HL-60 (cell line): Measurements from ENCODE around the gene ADARB1.

Experiments
- CTCF ChIP-seq: IDR thresholded peaks from one replicate; pipeline ENCODE4 v1.5.1; 2011; ENCODE audit warnings: low read length, control low read depth, inconsistent platforms; ENCODE audit not compliant: insufficient read depth
- POLR2AphosphoS5 ChIP-seq: IDR thresholded peaks from 2 replicates; pipeline ENCODE4 v1.6.1; 2012; ENCODE audit warnings: low read depth
- SPI1 ChIP-seq: IDR thresholded peaks from 2 replicates; pipeline ENCODE4 v1.6.1; 2012; ENCODE audit warnings: low read depth, mild to moderate bottlenecking, borderline replicate concordance
- TF ChIP-seq, protein P1 (sequence below): IDR thresholded peaks from 2 replicates; pipeline ENCODE4 v1.6.1; 2012; ENCODE audit warnings: low read depth; ENCODE audit not compliant: insufficient replicate concordance

DNA sequence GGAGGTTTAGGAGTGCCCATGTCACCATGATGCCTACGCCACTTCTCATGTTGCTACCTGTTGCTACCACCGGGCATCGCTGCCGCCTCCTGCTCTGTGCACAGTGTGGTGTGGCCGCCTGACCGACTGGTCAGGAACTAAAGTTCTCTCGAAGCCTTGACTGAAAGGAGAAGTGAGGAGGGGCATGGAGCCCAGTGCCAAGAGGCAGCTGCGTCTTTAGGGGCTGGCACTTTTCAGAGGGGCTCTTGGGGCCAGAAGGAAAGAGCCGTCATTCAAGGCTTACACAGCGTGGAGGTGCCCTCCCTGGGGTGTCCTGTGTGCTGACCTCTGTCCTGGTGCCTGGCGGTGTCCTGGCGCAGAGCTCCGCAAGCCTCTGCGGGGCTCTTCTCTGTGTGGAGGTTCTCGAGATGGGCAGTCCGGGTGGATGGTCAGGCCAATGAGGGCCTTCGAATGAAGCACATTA, 57.2 kb downstream of the ADARB1 start:
- TF ChIP-seq CTCF = no peak
- TF ChIP-seq POLR2AphosphoS5 = no peak
- TF ChIP-seq, protein P1, sequence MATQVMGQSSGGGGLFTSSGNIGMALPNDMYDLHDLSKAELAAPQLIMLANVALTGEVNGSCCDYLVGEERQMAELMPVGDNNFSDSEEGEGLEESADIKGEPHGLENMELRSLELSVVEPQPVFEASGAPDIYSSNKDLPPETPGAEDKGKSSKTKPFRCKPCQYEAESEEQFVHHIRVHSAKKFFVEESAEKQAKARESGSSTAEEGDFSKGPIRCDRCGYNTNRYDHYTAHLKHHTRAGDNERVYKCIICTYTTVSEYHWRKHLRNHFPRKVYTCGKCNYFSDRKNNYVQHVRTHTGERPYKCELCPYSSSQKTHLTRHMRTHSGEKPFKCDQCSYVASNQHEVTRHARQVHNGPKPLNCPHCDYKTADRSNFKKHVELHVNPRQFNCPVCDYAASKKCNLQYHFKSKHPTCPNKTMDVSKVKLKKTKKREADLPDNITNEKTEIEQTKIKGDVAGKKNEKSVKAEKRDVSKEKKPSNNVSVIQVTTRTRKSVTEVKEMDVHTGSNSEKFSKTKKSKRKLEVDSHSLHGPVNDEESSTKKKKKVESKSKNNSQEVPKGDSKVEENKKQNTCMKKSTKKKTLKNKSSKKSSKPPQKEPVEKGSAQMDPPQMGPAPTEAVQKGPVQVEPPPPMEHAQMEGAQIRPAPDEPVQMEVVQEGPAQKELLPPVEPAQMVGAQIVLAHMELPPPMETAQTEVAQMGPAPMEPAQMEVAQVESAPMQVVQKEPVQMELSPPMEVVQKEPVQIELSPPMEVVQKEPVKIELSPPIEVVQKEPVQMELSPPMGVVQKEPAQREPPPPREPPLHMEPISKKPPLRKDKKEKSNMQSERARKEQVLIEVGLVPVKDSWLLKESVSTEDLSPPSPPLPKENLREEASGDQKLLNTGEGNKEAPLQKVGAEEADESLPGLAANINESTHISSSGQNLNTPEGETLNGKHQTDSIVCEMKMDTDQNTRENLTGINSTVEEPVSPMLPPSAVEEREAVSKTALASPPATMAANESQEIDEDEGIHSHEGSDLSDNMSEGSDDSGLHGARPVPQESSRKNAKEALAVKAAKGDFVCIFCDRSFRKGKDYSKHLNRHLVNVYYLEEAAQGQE = no peak
- TF ChIP-seq SPI1 = no peak
